GM18508 (cell line): Measurements from ENCODE around the gene NAGPA.

Experiments
- ATAC-seq: cut with Tn5 transposase; IDR thresholded peaks from one replicate; pipeline ENCODE4 v1.9.1; 2021; ENCODE audit warnings: moderate number of reproducible peaks; ENCODE audit not compliant: insufficient read depth, unreplicated experiment

The NAGPA gene

GRCh38 chr16:4980691-4981090, 53.0 kb downstream of the NAGPA start:
- no peak for ATAC-seq

- no peak for ATAC-seq
Measured at GRCh38 chr16:4979736-4980660, 53.7 kb downstream of the NAGPA start.

DNA sequence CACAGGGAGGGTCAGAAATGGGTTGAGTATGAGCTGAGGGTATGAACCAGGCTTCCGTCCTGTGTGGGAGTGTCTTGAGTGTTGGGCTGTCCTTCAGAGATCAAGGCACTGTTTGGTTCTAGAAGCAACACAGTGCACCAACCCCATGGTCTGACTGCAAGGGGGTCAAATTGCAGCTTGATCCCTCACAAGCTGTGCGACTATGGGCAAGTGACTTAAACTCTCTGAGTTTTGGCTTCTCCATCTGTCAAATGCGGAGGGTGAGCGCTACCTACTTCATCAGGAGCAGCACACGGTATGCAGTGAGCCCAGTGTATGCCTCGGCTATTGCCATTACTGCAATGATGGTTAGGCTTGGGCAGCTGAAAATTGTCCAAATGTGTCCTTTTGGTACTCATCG, 54.6 kb downstream of the NAGPA start:
- ATAC-seq: no peak

DNA sequence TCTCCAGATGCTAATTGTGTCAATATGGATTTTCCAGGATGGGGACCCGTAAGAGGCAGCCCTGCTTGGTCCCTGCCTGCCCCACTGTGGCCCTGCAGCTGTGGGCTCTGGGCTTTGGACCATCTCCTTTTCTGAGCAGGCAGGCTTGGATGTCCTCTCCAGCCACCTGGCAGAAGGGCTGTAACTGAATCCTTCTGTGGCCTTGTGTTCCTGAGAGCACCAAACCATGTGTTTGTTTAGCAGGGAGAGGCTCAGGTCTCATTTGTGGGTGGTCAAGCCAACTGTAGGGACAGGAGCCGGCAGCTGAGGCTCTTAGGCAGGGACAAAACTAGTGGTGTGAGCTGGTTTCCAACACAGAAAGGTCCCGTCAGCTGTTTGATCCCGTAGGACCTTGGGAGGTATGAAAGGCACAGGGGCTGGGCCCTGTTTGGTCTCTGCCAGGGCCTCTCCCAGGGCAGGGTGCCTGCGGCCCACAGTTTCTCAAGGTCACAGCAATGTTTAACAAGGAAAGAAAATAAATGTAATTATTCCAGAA, 57.1 kb downstream of the NAGPA start:
- no peak for ATAC-seq

DNA sequence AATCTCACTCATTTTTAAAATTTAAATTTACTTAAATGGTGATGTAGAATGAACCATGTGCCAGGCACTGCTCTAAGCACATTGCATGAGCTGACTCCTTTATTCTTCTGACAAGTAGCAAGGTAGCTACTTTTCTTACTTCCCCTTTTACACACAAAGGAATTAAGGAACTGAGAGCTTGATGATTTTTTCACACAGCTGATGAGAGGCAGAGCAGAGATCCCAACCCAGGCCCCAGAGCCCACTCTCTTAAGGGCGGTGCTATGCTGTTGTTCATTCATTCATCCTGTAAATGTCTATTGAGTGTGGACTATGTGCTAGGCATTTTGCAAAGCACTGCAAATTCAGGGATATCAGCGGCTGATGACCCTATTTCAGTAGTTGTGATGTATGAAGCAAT, 57.7 kb downstream of the NAGPA start:
- peak; percentile 84 for ATAC-seq
